ENCODE measurements around the gene SMLR1.
"Not testable (repeated sequence)": the region's sequence is repeated elsewhere in the genome, so short reads cannot be mapped to it uniquely, and the experiment has no call there.

SMLR1 gene

DNA sequence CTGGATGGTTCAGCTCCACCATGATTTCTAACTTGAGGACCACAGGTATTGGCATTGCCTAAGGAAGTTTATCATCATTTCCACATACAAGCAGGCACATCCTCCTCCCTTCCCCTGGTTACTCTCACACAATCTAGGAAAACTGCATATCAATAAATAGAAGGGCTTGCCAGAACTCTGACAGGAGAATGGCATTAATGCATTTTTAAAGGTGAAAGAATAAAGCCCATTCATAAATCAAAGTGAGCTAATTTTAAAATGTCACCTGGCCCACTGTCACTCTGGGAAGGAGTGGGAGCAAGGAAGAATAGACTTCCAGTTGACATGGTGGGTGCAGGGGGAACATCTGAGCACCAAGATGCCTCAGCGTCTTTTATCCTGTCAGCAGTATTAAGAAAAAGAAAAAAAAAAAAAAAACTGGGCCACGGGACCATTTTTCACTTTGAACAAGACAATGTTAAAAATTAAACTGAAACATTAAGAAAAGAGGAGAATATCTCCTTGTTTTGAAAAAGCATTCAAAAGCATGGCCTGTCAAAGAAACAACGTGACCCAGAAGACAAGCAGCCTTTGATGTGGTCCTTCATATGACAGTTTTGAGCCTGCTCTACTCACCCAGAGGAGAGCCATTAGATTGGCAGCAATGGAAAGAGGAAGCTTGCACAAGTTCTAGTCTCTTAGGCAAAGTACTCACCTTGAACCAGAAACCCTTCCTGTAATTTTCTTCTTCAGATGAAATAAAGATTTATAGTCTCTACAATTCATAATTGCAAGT lies 39.3 kb upstream of the SMLR1 start:
- no peak overlapping the region for H3K27ac ChIP-seq
- TF ChIP-seq ZFX (IDR thresholded peaks at IDR 0.05; ENCODE audit: borderline replicate concordance) = no peak
- TF ChIP-seq, protein P1, sequence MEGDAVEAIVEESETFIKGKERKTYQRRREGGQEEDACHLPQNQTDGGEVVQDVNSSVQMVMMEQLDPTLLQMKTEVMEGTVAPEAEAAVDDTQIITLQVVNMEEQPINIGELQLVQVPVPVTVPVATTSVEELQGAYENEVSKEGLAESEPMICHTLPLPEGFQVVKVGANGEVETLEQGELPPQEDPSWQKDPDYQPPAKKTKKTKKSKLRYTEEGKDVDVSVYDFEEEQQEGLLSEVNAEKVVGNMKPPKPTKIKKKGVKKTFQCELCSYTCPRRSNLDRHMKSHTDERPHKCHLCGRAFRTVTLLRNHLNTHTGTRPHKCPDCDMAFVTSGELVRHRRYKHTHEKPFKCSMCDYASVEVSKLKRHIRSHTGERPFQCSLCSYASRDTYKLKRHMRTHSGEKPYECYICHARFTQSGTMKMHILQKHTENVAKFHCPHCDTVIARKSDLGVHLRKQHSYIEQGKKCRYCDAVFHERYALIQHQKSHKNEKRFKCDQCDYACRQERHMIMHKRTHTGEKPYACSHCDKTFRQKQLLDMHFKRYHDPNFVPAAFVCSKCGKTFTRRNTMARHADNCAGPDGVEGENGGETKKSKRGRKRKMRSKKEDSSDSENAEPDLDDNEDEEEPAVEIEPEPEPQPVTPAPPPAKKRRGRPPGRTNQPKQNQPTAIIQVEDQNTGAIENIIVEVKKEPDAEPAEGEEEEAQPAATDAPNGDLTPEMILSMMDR (IDR thresholded peaks at IDR 0.05) = no peak

DNA sequence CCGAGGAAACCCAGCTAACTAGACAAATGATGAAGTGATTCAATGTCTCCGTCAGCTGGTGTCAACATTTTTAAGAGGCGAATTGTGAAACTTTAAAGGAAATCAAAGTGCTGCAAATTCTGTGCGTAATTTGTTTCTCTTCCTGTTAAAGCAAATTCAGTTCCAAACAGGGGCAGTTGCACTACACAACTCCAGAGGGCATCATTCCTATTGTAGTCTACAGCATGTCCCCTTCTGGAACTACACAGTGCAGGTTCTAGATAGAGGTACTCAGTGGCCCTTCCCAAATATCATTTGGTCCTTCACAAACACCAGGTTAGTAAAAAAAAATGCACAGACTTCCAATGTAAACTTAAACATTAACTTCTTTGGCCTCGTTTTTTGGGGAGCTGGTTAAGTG lies 38.3 kb upstream of the SMLR1 start:
- H3K27ac ChIP-seq = no peak overlapping the region
- TF ChIP-seq ZFX (IDR thresholded peaks at IDR 0.05; ENCODE audit: borderline replicate concordance) = no peak
- TF ChIP-seq, protein P1 (IDR thresholded peaks at IDR 0.05) = no peak

DNA sequence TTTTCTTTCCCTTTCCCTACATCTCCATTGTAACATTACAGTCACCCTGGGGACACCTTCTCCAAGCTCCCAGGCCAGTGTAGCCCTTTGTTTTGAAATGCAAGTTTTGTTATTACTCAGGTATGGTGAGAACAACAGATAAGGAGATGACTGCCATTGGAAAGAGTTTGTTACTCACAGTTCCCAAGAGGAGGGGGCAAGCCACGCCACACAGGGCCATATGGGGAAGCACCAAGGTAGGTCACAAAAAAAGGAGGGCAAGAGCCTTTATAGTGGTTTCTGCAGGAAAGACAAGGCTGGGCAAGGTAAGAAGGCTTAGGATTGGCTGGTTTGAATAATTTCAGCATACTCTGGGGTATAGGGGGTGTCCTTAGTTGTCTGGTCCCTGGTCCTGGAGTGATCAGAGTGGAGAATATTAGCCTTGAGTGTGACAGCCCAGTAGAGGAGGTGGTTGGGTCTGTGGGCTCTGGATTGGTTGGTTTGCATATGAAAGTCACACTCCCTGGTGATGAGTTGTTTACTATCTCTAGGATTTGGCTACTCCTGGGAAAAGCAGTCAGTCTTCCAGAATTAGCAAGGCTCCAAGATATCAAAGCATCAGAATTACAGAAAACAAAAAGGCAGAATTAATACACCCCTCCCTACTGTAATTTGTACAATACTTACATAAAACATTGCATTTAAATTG lies 33.1 kb upstream of the SMLR1 start:
- no peak overlapping the region for H3K27ac ChIP-seq
- TF ChIP-seq, protein P1 (IDR thresholded peaks at IDR 0.05) = no peak
- no peak for TF ChIP-seq ZFX (IDR thresholded peaks at IDR 0.05; ENCODE audit: borderline replicate concordance)

DNA sequence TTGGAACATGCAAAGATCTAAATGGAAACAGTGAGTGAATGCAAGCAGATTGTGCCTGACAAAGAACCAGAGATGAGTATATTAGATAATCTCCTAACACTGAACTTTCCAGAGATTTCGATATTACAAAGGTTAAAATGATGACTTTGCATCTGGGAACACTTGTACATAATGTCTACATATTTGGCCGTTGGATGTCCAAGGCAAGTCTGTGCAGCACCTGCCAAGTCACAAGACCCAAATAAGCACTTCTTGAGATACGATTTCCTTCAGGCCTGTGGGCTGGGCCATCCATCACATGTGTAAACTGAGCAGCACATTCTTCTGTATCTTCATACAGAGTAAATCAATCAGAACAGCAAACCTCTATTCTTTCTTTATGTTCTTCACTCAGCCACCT lies 32.5 kb upstream of the SMLR1 start:
- no peak overlapping the region for H3K27ac ChIP-seq
- TF ChIP-seq ZFX (IDR thresholded peaks at IDR 0.05; ENCODE audit: borderline replicate concordance) = no peak
- TF ChIP-seq, protein P1 (IDR thresholded peaks at IDR 0.05) = no peak

DNA sequence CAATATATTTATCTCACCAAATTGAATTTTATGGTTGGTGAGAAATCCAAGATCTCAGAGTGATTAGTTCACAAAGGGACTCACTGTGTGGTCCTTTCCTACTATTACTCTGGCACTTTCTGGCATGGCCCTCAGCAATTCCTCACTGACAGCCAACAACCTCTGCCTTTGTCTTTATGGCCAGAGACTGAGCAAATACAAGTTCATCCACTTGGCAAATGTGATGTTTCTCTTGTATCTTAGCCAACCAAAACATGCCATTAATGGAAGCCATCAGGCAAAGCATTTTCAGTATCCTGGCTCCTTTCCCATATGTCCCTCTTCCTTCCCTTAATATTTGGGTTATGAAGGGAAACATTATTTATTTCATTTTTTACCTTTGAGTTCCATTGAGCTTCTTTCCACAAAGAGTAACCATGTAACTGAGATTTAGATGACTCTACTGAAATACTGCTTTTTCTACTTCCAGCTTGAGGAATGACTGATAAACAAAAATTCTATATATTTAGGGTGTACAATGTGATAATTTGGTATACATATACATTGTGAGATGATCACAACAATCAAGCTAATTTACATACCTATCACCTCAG lies 30.8 kb upstream of the SMLR1 start:
- no peak for TF ChIP-seq ZFX (IDR thresholded peaks at IDR 0.05; ENCODE audit: borderline replicate concordance)
- TF ChIP-seq, protein P1 (IDR thresholded peaks at IDR 0.05) = no peak
- H3K27ac ChIP-seq = no peak overlapping the region

DNA sequence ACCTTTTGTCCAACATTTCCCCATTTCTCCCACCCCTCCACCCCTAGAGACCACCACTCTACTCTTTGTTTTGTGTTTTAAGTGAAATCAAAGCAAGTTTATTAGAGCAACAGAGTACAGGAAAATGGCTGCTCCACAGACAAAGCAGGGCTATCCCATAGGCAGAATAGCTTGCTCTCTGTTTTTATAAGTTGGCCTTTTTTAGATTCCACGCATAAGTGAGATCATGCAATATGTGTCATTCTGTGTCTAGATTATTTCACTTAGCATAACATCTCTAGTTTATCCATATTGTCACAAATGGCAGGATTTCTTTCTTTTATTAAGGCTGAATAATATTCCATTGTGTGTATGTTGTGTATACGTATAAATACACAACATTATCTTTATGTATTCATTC lies 30.1 kb upstream of the SMLR1 start:
- no peak overlapping the region for H3K27ac ChIP-seq
- no peak for TF ChIP-seq ZFX (IDR thresholded peaks at IDR 0.05; ENCODE audit: borderline replicate concordance)
- TF ChIP-seq, protein P1 (IDR thresholded peaks at IDR 0.05) = no peak

DNA sequence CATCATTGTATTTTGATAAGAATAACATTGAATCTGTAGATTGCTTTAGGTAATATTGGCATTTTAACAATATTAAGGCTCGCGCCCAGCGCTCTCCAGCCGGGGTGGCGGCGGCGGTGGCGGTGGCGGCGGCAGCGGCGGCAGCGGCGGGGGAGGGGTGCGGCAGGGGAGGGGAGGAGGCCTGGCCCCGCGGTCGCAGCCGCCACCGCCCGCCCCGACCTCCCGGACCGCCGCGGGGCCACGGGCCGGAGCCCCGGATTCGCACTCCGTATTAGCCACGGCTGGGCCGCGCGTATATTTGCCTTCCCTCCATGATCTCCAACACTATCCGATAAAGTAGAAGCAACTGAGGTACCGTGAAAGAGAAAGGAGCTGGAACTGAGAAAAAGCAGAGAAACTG lies 25.8 kb upstream of the SMLR1 start:
- H3K27ac ChIP-seq = not testable (repeated sequence)

Data from 22Rv1 (cell line).